ENCODE results near the gene HAP1.

GRCh38 chr17:41684035-41684434, 50.4 kb downstream of the HAP1 start:
- no peak for TF ChIP-seq PBX3 (IDR thresholded peaks at IDR 0.05)
- no peak for TF ChIP-seq CTCF (IDR thresholded peaks at IDR 0.05)
- TF ChIP-seq ELK1 (IDR thresholded peaks at IDR 0.05; ENCODE audit: low read depth, low read length), result no peak
- no peak for TF ChIP-seq POLR2A (IDR thresholded peaks at IDR 0.05; ENCODE audit: low read length)
- TF ChIP-seq USF2 (IDR thresholded peaks at IDR 0.05), result no peak
- TF ChIP-seq RCOR1 (IDR thresholded peaks at IDR 0.05; ENCODE audit: low read depth, low read length), result no peak
- no peak for TF ChIP-seq EP300 (IDR thresholded peaks at IDR 0.05)
- TF ChIP-seq CEBPB (IDR thresholded peaks at IDR 0.05), result no peak
- TF ChIP-seq CBX2 (IDR thresholded peaks at IDR 0.05; ENCODE audit: borderline replicate concordance, low read depth), result no peak
- TF ChIP-seq RARB (CRISPR knock-in tag; IDR thresholded peaks at IDR 0.05), result no peak
- no peak for TF ChIP-seq RAD21 (conservative IDR thresholded peaks at IDR 0.05 in 1 of 2, IDR thresholded peaks at IDR 0.05 in 1 of 2)
- no peak for TF ChIP-seq HDAC2 (IDR thresholded peaks at IDR 0.05)
